NCI-H524 treated with DMSO at 0.1 percent for 48 hours (cell line): Measurements from ENCODE around the gene PERCC1.

Experiments
- DNase-seq: peaks from one replicate; lab custom pipeline; 2025; lab: John Stamatoyannopoulos, UW

The PERCC1 gene

GRCh38 chr16:1430759-1431496 is at the start of gene PERCC1:
TSS of gene PERCC1 (plus strand) at chr16:1431078. CDS start at chr16:1432594, 1,516 bp downstream.
- DNase-seq = no peak

- DNase-seq = no peak
These were observed 49.1 kb upstream of the PERCC1 start for GRCh38 chr16:1381612-1382406.

- DNase-seq = no peak
These were observed 47.3 kb upstream of the PERCC1 start for GRCh38 chr16:1383556-1383955.

- DNase-seq = no peak
These were observed 45.6 kb upstream of the PERCC1 start for GRCh38 chr16:1385232-1385631.

GRCh38 chr16:1387331-1387730 is 43.5 kb upstream of the PERCC1 start:
- no peak for DNase-seq

- DNase-seq = no peak
These were observed 41.1 kb upstream of the PERCC1 start for GRCh38 chr16:1389762-1390161.

- no peak for DNase-seq
These were observed 40.6 kb upstream of the PERCC1 start for GRCh38 chr16:1390239-1390779.

- no peak for DNase-seq
These were observed 38.1 kb upstream of the PERCC1 start for GRCh38 chr16:1392826-1393225.

GRCh38 chr16:1393613-1394176 is 37.2 kb upstream of the PERCC1 start:
- DNase-seq = no peak

- no peak for DNase-seq
These were observed 36.4 kb upstream of the PERCC1 start for GRCh38 chr16:1394367-1394951.

- no peak for DNase-seq
These were observed 35.3 kb upstream of the PERCC1 start for GRCh38 chr16:1395444-1396031.

- DNase-seq = no peak
These were observed 33.1 kb upstream of the PERCC1 start for GRCh38 chr16:1397779-1398178.

- DNase-seq = no peak
These were observed 32.5 kb upstream of the PERCC1 start for GRCh38 chr16:1398351-1398750.

GRCh38 chr16:1398826-1399581 is 31.9 kb upstream of the PERCC1 start:
- no peak for DNase-seq

- no peak for DNase-seq
These were observed 29.7 kb upstream of the PERCC1 start for GRCh38 chr16:1401061-1401757.

GRCh38 chr16:1401758-1402154 is 29.1 kb upstream of the PERCC1 start:
- DNase-seq = no peak

- DNase-seq = no peak
These were observed 27.8 kb upstream of the PERCC1 start for GRCh38 chr16:1403036-1403435.

GRCh38 chr16:1403733-1404132 is 27.1 kb upstream of the PERCC1 start:
- DNase-seq = no peak

- DNase-seq = no peak
These were observed 23.1 kb upstream of the PERCC1 start for GRCh38 chr16:1407753-1408152.

GRCh38 chr16:1408171-1408837 is 22.6 kb upstream of the PERCC1 start:
- DNase-seq = peak; percentile 10
